ENCODE measurements around the gene RPS6KB2.

The RPS6KB2 gene

DNA sequence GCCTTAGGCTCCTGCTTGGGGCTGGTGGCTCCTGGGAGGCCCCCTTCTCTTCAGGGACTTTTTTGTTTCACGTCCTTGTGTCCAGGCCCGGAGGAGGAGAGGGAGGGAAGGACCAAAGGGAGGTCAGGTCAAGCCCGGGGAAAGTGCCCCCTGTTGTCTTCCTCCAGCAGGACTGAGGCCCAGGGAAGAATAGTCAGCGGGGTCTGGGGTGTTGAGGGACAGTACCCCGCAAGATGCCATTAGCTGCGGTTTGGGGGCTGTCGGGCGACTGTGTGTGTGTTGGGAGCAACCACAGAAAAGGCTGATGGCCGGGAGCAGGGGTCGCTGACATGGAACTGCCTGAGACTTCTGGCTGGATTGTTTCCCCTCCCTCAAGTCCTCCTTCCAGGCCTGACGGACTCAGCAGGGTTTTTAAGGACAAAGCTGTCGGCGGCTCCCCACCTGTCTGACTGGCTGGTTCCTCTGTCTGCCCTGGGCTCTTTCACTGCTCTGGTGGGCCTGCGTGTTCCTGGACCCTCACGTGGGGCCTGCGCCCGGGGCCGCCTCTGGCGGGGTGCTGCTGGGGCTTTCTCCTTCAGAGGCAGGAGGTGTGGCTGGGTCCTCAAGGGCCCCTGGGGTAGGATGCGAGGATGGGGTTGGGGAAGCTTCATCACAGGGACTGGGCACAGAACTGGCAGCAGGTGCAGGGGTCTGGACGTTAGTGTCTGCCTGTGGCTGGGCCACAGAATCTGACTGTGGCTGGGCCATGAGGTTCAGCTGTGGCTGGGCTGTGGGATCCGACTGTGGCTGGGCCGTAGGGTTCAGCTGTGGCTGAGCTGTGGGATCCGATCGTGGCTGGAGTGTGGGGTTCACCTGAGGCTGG, 22.7 kb downstream of the RPS6KB2 start:
- H3K4me3 ChIP-seq (ENCODE audit: control insufficient read depth in 1 of 7, extremely low read depth in 1 of 7, insufficient read depth in 4 of 7, low read depth in 2 of 7, low read length in 6 of 7): no peak overlapping the region
- CTCF ChIA-PET: interaction anchor here (1.7 to 2.5 kb wide), 3 partner anchors 10 to 63 kb away, joined by 4 to 8 read pairs (median 7); partner anchors contain the start of gene PPP1CA
- no peaks in the 10 kb centered on the region for H3K9me3 ChIP-seq (ENCODE audit: control extremely low read depth in 1 of 5, control insufficient read depth in 4 of 5, insufficient read depth in 2 of 5, low read depth in 1 of 5, low read length in 4 of 5)
- H3K27me3 ChIP-seq (replicated peaks in 2 of 5; ENCODE audit: control insufficient read depth in 4 of 5, insufficient read depth in 5 of 5, low read length in 4 of 5): no peaks in the 10 kb centered on the region
- 92% methylated on average over 17 of the region's 25 CpGs for WGBS (ENCODE audit: insufficient coverage)
- peaks cover 0 to 23% (median 18%) of the 10 kb centered on the region in 4 experiments for H3K4me1 ChIP-seq (ENCODE audit: control extremely low read depth in 1 of 4, control insufficient read depth in 4 of 4, insufficient read depth in 4 of 4, low read length in 3 of 4)
- no peaks in the 10 kb centered on the region for H3K36me3 ChIP-seq (ENCODE audit: control insufficient read depth in 4 of 4, insufficient read depth in 4 of 4, low read length in 3 of 4)
- POLR2A ChIA-PET: interaction anchor here (0.6 kb wide), 1 partner anchor 30 kb away, joined by 3 read pairs; no protein-coding TSS in a partner anchor
- DNase-seq: no peak
- H3K27ac ChIP-seq (ENCODE audit: insufficient read depth in 1 of 2, low read depth in 1 of 2, low read length in 2 of 2, poor library complexity in 1 of 2, severe bottlenecking in 2 of 2): no peak overlapping the region

- Histone ChIP-seq H3K27ac (ENCODE audit: insufficient read depth in 1 of 2, low read depth in 1 of 2, low read length in 2 of 2, poor library complexity in 1 of 2, severe bottlenecking in 2 of 2) (no peak overlapping the region), H3K4me3 (ENCODE audit: control insufficient read depth in 1 of 7, extremely low read depth in 1 of 7, insufficient read depth in 4 of 7, low read depth in 2 of 7, low read length in 6 of 7) (no peak overlapping the region), H3K36me3 (ENCODE audit: control insufficient read depth in 4 of 4, insufficient read depth in 4 of 4, low read length in 3 of 4) (no peaks in the 10 kb centered on the region), H3K9me3 (ENCODE audit: control extremely low read depth in 1 of 5, control insufficient read depth in 4 of 5, insufficient read depth in 2 of 5, low read depth in 1 of 5, low read length in 4 of 5) (no peaks in the 10 kb centered on the region), H3K27me3 (replicated peaks in 2 of 5; ENCODE audit: control insufficient read depth in 4 of 5, insufficient read depth in 5 of 5, low read length in 4 of 5) (no peaks in the 10 kb centered on the region), H3K4me1 (ENCODE audit: control extremely low read depth in 1 of 4, control insufficient read depth in 4 of 4, insufficient read depth in 4 of 4, low read length in 3 of 4) (peaks cover 0 to 23% (median 18%) of the 10 kb centered on the region in 4 experiments)
- 98% methylated on average over 12 of the region's 14 CpGs for WGBS (ENCODE audit: insufficient coverage)
- ChIA-PET CTCF (interaction anchor here (2.5 kb wide), 1 partner anchor 64 kb away, joined by 7 read pairs; no protein-coding TSS in a partner anchor), POLR2A (no interaction called here)
- DNase-seq: no peak
Measured at GRCh38 chr11:67451658-67451976, 23.3 kb downstream of the RPS6KB2 start.

DNA sequence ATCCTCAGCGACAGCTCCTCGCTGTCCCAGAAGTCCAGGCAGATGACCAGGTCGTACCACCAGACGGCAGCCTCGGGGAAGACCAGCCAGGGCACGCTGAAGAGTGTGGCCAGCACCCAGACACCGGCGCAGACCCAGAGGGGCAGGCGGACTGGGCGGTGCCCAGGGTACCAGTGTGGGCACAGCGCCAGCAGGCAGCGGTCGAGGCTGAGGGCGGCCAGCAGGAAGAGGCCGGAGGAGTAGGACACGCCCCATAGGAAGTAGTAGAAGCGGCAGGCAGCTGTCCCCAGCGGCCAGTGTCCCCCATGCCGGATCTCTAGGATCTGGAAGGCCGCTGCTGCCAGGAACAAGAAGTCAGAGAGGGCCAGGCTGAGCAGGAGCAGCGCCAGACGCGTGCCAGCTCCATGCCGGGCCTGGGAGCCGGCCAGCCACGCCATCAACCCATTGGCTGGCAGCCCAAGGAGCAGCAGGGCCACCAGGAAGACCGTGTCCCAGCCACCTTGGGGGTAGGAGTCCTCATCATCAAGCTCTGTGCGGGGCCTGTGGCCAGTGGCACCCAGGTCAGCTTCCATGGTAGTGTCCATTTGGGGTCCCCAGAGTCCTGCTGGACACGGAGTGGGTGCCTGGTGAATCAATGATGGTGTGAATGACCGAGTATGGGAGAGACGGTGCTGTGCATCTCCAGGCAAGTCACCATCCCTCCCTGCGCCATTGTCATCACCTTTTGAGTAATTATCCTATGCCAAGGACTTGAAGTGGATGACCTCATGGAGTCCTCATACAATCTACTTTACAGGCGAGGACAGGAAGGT, 24.1 kb downstream of the RPS6KB2 start, which contains the start of gene GPR152:
Gene GPR152 (minus strand): TSS at position 589 of the 812 bp plus-strand sequence. CDS start 5 bp downstream, at position 584.
- POLR2A ChIA-PET: interaction anchor here (0.7 kb wide), 1 partner anchor 67 kb away, joined by 3 read pairs; no protein-coding TSS in a partner anchor
- Histone ChIP-seq H3K4me1 (ENCODE audit: control extremely low read depth in 1 of 4, control insufficient read depth in 4 of 4, insufficient read depth in 4 of 4, low read length in 3 of 4) (peaks cover 0 to 23% (median 18%) of the 10 kb centered on the region in 4 experiments), H3K27ac (ENCODE audit: insufficient read depth in 1 of 2, low read depth in 1 of 2, low read length in 2 of 2, poor library complexity in 1 of 2, severe bottlenecking in 2 of 2) (no peak within 1 kb of the TSS), H3K36me3 (ENCODE audit: control insufficient read depth in 4 of 4, insufficient read depth in 4 of 4, low read length in 3 of 4) (no peaks in the 10 kb centered on the region), H3K27me3 (replicated peaks in 2 of 5; ENCODE audit: control insufficient read depth in 4 of 5, insufficient read depth in 5 of 5, low read length in 4 of 5) (no peaks in the 10 kb centered on the region), H3K9me3 (ENCODE audit: control extremely low read depth in 1 of 5, control insufficient read depth in 4 of 5, insufficient read depth in 2 of 5, low read depth in 1 of 5, low read length in 4 of 5) (no peaks in the 10 kb centered on the region), H3K4me3 (ENCODE audit: control insufficient read depth in 1 of 7, extremely low read depth in 1 of 7, insufficient read depth in 4 of 7, low read depth in 2 of 7, low read length in 6 of 7) (no peak within 1 kb of the TSS)
- 95% methylated on average over 30 of the region's 33 CpGs for WGBS (ENCODE audit: insufficient coverage)
- DNase-seq: no peak
- CTCF ChIA-PET: no interaction called here

DNA sequence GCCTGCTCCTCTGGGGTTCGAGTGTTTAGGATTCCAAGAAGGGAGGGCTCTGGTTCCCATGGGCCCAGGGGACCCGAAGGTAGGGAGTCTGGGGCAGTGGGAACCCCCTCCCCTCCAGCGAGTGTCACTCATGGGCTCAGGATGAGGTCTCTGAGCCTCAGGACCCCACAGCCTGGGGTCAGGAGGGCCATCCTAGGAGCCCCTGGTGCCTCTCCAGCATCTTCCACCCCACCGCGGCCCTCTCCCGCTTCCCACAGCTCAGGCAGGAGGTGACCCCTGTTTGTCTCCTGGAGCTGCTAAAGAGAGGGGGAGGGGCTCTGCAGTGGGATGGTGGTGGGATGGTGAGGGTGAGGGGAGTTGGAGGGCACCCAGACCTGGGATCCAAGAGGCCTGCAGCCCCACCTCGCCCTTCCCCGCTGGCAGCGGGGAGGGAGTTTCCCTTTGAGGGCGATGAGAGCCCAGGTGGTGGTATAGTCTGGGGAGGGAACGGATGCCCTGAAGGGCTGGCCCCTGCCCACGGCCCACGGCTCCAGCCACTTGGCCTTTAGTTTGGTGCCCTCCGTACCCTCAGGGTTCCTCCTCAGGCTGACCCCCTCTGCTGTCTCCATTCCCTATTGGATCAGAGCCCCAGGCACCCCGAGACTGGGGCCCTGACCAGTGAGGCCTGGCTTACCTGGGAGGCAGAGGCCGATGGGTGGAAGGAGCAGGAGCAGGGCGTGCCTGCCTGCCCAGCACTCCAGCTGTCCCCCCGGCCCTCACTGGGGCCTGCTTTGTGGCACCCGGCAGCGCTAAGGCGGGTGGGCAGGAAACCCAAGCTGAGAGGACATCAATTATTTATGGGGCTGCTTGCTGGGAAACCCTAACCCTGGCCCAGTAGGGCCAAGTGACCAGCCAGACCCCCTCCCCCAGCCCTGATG, 25.8 kb downstream of the RPS6KB2 start:
- 68% methylated on average over 13 of the region's 21 CpGs for WGBS (ENCODE audit: insufficient coverage)
- ChIA-PET CTCF (interaction anchor here (0.6 kb wide), 1 partner anchor 314 kb away, joined by 3 read pairs; no protein-coding TSS in a partner anchor), POLR2A (no interaction called here)
- H3K4me3 ChIP-seq (ENCODE audit: control insufficient read depth in 1 of 7, extremely low read depth in 1 of 7, insufficient read depth in 4 of 7, low read depth in 2 of 7, low read length in 6 of 7): no peak overlapping the region
- H3K27ac ChIP-seq (ENCODE audit: insufficient read depth in 1 of 2, low read depth in 1 of 2, low read length in 2 of 2, poor library complexity in 1 of 2, severe bottlenecking in 2 of 2): no peak overlapping the region
- H3K9me3 ChIP-seq (ENCODE audit: control extremely low read depth in 1 of 5, control insufficient read depth in 4 of 5, insufficient read depth in 2 of 5, low read depth in 1 of 5, low read length in 4 of 5): no peaks in the 10 kb centered on the region
- no peak for DNase-seq
- H3K36me3 ChIP-seq (ENCODE audit: control insufficient read depth in 4 of 4, insufficient read depth in 4 of 4, low read length in 3 of 4): no peaks in the 10 kb centered on the region
- peaks cover 0 to 21% (median 17%) of the 10 kb centered on the region in 4 experiments for H3K4me1 ChIP-seq (ENCODE audit: control extremely low read depth in 1 of 4, control insufficient read depth in 4 of 4, insufficient read depth in 4 of 4, low read length in 3 of 4)
- no peaks in the 10 kb centered on the region for H3K27me3 ChIP-seq (replicated peaks in 2 of 5; ENCODE audit: control insufficient read depth in 4 of 5, insufficient read depth in 5 of 5, low read length in 4 of 5)

GRCh38 chr11:67455054-67455453, 26.8 kb downstream of the RPS6KB2 start, which contains the start of gene CABP4:
TSS of gene CABP4 (plus strand) at chr11:67455354. CDS start at chr11:67455424, 70 bp downstream.
- Histone ChIP-seq H3K9me3 (ENCODE audit: control extremely low read depth in 1 of 5, control insufficient read depth in 4 of 5, insufficient read depth in 2 of 5, low read depth in 1 of 5, low read length in 4 of 5) (no peaks in the 10 kb centered on the region), H3K4me1 (ENCODE audit: control extremely low read depth in 1 of 4, control insufficient read depth in 4 of 4, insufficient read depth in 4 of 4, low read length in 3 of 4) (peaks cover 0 to 15% (median 11%) of the 10 kb centered on the region in 4 experiments), H3K27ac (ENCODE audit: insufficient read depth in 1 of 2, low read depth in 1 of 2, low read length in 2 of 2, poor library complexity in 1 of 2, severe bottlenecking in 2 of 2) (no peak within 1 kb of the TSS), H3K4me3 (ENCODE audit: control insufficient read depth in 1 of 7, extremely low read depth in 1 of 7, insufficient read depth in 4 of 7, low read depth in 2 of 7, low read length in 6 of 7) (no peak within 1 kb of the TSS), H3K27me3 (replicated peaks in 2 of 5; ENCODE audit: control insufficient read depth in 4 of 5, insufficient read depth in 5 of 5, low read length in 4 of 5) (no peaks in the 10 kb centered on the region), H3K36me3 (ENCODE audit: control insufficient read depth in 4 of 4, insufficient read depth in 4 of 4, low read length in 3 of 4) (no peaks in the 10 kb centered on the region)
- ChIA-PET CTCF (interaction anchor here (0.6 kb wide), 1 partner anchor 315 kb away, joined by 3 read pairs; no protein-coding TSS in a partner anchor), POLR2A (no interaction called here)
- no peak for DNase-seq
- WGBS (ENCODE audit: insufficient coverage): 100% methylated on average over 1 of the region's 3 CpGs

GRCh38 chr11:67456068-67456705, 27.9 kb downstream of the RPS6KB2 start:
- Histone ChIP-seq H3K4me3 (ENCODE audit: control insufficient read depth in 1 of 7, extremely low read depth in 1 of 7, insufficient read depth in 4 of 7, low read depth in 2 of 7, low read length in 6 of 7) (no peak overlapping the region), H3K9me3 (ENCODE audit: control extremely low read depth in 1 of 5, control insufficient read depth in 4 of 5, insufficient read depth in 2 of 5, low read depth in 1 of 5, low read length in 4 of 5) (no peaks in the 10 kb centered on the region), H3K4me1 (ENCODE audit: control extremely low read depth in 1 of 4, control insufficient read depth in 4 of 4, insufficient read depth in 4 of 4, low read length in 3 of 4) (peaks cover 0 to 11% (median 5%) of the 10 kb centered on the region in 4 experiments), H3K27ac (ENCODE audit: insufficient read depth in 1 of 2, low read depth in 1 of 2, low read length in 2 of 2, poor library complexity in 1 of 2, severe bottlenecking in 2 of 2) (no peak overlapping the region), H3K27me3 (replicated peaks in 2 of 5; ENCODE audit: control insufficient read depth in 4 of 5, insufficient read depth in 5 of 5, low read length in 4 of 5) (no peaks in the 10 kb centered on the region), H3K36me3 (ENCODE audit: control insufficient read depth in 4 of 4, insufficient read depth in 4 of 4, low read length in 3 of 4) (no peaks in the 10 kb centered on the region)
- DNase-seq: no peak
- ChIA-PET CTCF (no interaction called here), POLR2A (interaction anchor here (0.6 kb wide), 1 partner anchor 10 kb away, joined by 4 read pairs; no protein-coding TSS in a partner anchor)
- 93% methylated on average over 19 of the region's 25 CpGs for WGBS (ENCODE audit: insufficient coverage)

All from common myeloid progenitor, CD34-positive (primary cell).